Spleen (tissue), 7 donors: ENCODE data around the gene EIF4B.

Experiments
- POLR2A ChIP-seq, 3 donors: fragments of 450-650 bp; IDR thresholded peaks; one replicate each; pipeline ENCODE4 v1.5.1; 2017; ENCODE audit warnings: antibody characterized with exemption in 3 of 3, mild to moderate bottlenecking in 1 of 3
- TF ChIP-seq, protein P1 (sequence below), 11 experiments: fragments of 200-600 bp in 7 of 11; fragments of 450-650 bp in 4 of 11; sonication (generic) in 4 of 11; IDR thresholded peaks in 8 of 11; conservative IDR thresholded peaks in 3 of 11; 1 replicate in 7 of 11; 2 replicates in 4 of 11; pipeline versions ENCODE4 v1.4.0 to v1.8.0; 2016 to 2021; ENCODE audit warnings: antibody characterized with exemption in 11 of 11, inconsistent platforms in 4 of 11, mild to moderate bottlenecking in 1 of 11
- donor health status: DM: no; HTN: no; CAD: no; lungs with moderate emphysema.
- donor health status: DM: no; HTN: no; CAD: no.
- donor health status: DM: no; HTN: no; CAD: no.

DNA sequence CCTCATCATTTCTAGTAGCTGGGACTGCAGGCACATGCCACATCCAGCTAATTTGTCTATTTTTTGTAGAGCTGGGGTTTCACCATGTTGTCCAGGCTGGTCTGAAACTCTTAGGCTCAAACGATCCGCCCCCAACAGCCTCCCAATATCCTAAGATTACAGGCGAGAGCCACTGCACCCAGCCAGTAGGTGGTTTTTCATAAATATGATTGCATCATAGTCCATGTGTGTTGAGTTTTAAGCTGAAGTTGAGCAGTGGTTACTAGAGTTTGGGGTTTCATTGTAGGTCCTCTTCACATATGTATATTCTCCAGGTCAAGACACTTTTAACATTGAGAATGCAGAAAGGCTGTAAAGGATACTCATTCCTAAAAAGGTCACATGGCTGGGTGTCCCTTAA, 30.5 kb downstream of the EIF4B start:
- TF ChIP-seq, protein P1, sequence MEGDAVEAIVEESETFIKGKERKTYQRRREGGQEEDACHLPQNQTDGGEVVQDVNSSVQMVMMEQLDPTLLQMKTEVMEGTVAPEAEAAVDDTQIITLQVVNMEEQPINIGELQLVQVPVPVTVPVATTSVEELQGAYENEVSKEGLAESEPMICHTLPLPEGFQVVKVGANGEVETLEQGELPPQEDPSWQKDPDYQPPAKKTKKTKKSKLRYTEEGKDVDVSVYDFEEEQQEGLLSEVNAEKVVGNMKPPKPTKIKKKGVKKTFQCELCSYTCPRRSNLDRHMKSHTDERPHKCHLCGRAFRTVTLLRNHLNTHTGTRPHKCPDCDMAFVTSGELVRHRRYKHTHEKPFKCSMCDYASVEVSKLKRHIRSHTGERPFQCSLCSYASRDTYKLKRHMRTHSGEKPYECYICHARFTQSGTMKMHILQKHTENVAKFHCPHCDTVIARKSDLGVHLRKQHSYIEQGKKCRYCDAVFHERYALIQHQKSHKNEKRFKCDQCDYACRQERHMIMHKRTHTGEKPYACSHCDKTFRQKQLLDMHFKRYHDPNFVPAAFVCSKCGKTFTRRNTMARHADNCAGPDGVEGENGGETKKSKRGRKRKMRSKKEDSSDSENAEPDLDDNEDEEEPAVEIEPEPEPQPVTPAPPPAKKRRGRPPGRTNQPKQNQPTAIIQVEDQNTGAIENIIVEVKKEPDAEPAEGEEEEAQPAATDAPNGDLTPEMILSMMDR (IDR thresholded peaks at IDR 0.05 in 8 of 11, conservative IDR thresholded peaks at IDR 0.05 in 3 of 11): no peak
- TF ChIP-seq POLR2A (IDR thresholded peaks at IDR 0.05): no peak
